ENCODE measurements around the gene OTUD6A. TPM values are rescaled to one million over a fixed set of nuclear protein-coding genes. Genes with fewer than 3 reads are reported as not detected.

Gene OTUD6A
- total RNA-seq, 1 experiment from 2014 or later, result not detected

DNA sequence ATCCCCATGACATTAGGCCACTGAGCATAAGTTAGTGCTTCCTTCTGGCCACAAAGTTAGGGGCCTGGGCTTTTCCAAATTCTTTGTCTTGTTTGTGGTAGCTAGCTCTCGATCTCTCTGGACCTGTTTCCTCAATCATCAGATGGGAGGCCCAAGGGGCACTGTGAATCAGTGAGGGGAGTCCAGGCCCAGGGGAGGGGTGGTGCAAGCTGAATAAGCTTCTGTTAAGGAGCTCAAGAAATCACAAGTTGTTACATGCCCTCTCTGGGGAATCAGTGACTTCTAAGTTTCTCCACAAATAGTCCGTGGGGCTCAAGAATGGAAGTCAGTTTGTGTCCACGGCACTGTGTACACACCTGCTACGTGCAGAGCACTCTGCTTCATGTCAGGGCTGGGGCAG, 27.6 kb upstream of the OTUD6A start:
- H3K9me3 ChIP-seq (ENCODE audit: control insufficient read depth in 1 of 2, insufficient read depth in 1 of 2, low read depth in 1 of 2, low read length in 2 of 2), result no peaks in the 10 kb centered on the region
- no peak overlapping the region for H3K4me2 ChIP-seq (ENCODE audit: low read length)
- DNase-seq (ENCODE audit: low read depth, low spot score) (no peak), ATAC-seq (no peak)
- H3K27ac ChIP-seq (ENCODE audit: low read depth, low read length), result no peak overlapping the region
- H3K27me3 ChIP-seq (ENCODE audit: insufficient read depth, low read length), result no peaks in the 10 kb centered on the region
- H3K9me2 ChIP-seq (ENCODE audit: insufficient read depth), result no peaks in the 10 kb centered on the region
- H3K36me3 ChIP-seq (ENCODE audit: control insufficient read depth in 1 of 2, insufficient read depth in 2 of 2, low read length in 2 of 2), result no peaks in the 10 kb centered on the region
- intact Hi-C loops (cut with micrococcal nuclease), result loop anchor here (5.0 kb wide), 1 partner anchor 417 kb away; the partner anchor contains the start of gene EDA
- no peak overlapping the region for H2AFZ ChIP-seq (ENCODE audit: low read depth, low read length, poor library complexity, severe bottlenecking)
- H3K4me3 ChIP-seq (replicated peaks in 1 of 2; ENCODE audit: low read depth in 1 of 2, low read length in 2 of 2), result no peak overlapping the region
- TF ChIP-seq, protein P1, sequence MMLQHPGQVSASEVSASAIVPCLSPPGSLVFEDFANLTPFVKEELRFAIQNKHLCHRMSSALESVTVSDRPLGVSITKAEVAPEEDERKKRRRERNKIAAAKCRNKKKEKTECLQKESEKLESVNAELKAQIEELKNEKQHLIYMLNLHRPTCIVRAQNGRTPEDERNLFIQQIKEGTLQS (IDR thresholded peaks at IDR 0.05), result no peak
- TF ChIP-seq, protein P2, sequence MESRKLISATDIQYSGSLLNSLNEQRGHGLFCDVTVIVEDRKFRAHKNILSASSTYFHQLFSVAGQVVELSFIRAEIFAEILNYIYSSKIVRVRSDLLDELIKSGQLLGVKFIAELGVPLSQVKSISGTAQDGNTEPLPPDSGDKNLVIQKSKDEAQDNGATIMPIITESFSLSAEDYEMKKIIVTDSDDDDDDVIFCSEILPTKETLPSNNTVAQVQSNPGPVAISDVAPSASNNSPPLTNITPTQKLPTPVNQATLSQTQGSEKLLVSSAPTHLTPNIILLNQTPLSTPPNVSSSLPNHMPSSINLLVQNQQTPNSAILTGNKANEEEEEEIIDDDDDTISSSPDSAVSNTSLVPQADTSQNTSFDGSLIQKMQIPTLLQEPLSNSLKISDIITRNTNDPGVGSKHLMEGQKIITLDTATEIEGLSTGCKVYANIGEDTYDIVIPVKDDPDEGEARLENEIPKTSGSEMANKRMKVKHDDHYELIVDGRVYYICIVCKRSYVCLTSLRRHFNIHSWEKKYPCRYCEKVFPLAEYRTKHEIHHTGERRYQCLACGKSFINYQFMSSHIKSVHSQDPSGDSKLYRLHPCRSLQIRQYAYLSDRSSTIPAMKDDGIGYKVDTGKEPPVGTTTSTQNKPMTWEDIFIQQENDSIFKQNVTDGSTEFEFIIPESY (IDR thresholded peaks at IDR 0.05; ENCODE audit: extremely low read depth, insufficient replicate concordance, low read length), result no peak
- no peak for TF ChIP-seq SP1 (IDR thresholded peaks at IDR 0.05; ENCODE audit: low read depth)
- RAD21 ChIA-PET (ENCODE audit: low non-redundant PET in 1 of 2, low total read pairs in 2 of 2, uncharacterized antibody in 2 of 2, unreplicated experiment in 2 of 2), result no interaction called here
- H3K9ac ChIP-seq (ENCODE audit: low read length), result no peak overlapping the region
- CTCF ChIA-PET, result interaction anchor here (3.7 kb wide), 1 partner anchor 62 kb away, joined by 20 read pairs; no protein-coding TSS in a partner anchor
- no peaks in the 10 kb centered on the region for H3K4me1 ChIP-seq (ENCODE audit: control insufficient read depth in 1 of 2, insufficient read depth in 2 of 2, low read length in 2 of 2)
- POLR2A ChIA-PET, result no interaction called here
- H3K79me2 ChIP-seq (ENCODE audit: insufficient read depth, low read length), result no peaks in the 10 kb centered on the region
- no peaks in the 10 kb centered on the region for H4K20me1 ChIP-seq (ENCODE audit: insufficient read depth)
- no TSS peak for BruUV-seq (replicated peaks)

DNA sequence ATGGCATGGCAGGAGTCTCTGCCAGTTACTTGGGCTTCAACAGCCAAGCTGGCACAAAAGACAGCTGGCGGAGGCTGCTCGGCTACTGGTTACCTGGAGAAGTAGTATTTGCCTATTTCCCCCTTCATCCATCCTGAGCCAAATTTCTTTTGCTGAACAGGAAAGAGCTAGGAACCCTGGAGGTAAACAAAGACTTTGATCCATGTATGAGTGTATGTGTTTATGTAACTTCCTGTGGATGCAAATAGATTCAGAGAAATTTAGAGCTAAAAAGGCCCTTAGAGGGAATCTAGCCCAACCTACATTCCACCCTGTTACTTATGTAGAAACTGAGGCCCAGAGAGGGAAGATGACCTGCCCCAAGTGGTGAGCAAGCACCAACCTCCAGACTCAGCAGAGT, 23.7 kb upstream of the OTUD6A start:
- POLR2A ChIA-PET, result no interaction called here
- Histone ChIP-seq H4K20me1 (ENCODE audit: insufficient read depth) (no peaks in the 10 kb centered on the region), H3K4me2 (ENCODE audit: low read length) (no peak overlapping the region), H2AFZ (ENCODE audit: low read depth, low read length, poor library complexity, severe bottlenecking) (no peak overlapping the region), H3K4me1 (ENCODE audit: control insufficient read depth in 1 of 2, insufficient read depth in 2 of 2, low read length in 2 of 2) (peaks cover 0 to 6% of the 10 kb centered on the region in 2 experiments; a peak in 1 of 4 replicates), H3K79me2 (ENCODE audit: insufficient read depth, low read length) (no peaks in the 10 kb centered on the region), H3K36me3 (ENCODE audit: control insufficient read depth in 1 of 2, insufficient read depth in 2 of 2, low read length in 2 of 2) (no peaks in the 10 kb centered on the region), H3K9me3 (ENCODE audit: control insufficient read depth in 1 of 2, insufficient read depth in 1 of 2, low read depth in 1 of 2, low read length in 2 of 2) (no peaks in the 10 kb centered on the region), H3K9me2 (ENCODE audit: insufficient read depth) (no peaks in the 10 kb centered on the region), H3K27me3 (ENCODE audit: insufficient read depth, low read length) (no peaks in the 10 kb centered on the region), H3K4me3 (replicated peaks in 1 of 2; ENCODE audit: low read depth in 1 of 2, low read length in 2 of 2) (no peak overlapping the region), H3K9ac (ENCODE audit: low read length) (no peak overlapping the region), H3K27ac (ENCODE audit: low read depth, low read length) (no peak overlapping the region)
- DNase-seq (ENCODE audit: low read depth, low spot score), result no peak
- TF ChIP-seq RAD21 (IDR thresholded peaks at IDR 0.05; ENCODE audit: low read depth), result no peak
- no peak for TF ChIP-seq TCF7L2 (IDR thresholded peaks at IDR 0.05; ENCODE audit: borderline replicate concordance, extremely low read depth, insufficient read depth, insufficient read length)
- TF ChIP-seq, protein P3, sequence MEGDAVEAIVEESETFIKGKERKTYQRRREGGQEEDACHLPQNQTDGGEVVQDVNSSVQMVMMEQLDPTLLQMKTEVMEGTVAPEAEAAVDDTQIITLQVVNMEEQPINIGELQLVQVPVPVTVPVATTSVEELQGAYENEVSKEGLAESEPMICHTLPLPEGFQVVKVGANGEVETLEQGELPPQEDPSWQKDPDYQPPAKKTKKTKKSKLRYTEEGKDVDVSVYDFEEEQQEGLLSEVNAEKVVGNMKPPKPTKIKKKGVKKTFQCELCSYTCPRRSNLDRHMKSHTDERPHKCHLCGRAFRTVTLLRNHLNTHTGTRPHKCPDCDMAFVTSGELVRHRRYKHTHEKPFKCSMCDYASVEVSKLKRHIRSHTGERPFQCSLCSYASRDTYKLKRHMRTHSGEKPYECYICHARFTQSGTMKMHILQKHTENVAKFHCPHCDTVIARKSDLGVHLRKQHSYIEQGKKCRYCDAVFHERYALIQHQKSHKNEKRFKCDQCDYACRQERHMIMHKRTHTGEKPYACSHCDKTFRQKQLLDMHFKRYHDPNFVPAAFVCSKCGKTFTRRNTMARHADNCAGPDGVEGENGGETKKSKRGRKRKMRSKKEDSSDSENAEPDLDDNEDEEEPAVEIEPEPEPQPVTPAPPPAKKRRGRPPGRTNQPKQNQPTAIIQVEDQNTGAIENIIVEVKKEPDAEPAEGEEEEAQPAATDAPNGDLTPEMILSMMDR (IDR thresholded peaks at IDR 0.05 in 2 of 3, conservative IDR thresholded peaks at IDR 0.05 in 1 of 3; ENCODE audit: borderline replicate concordance in 1 of 3, insufficient read depth in 1 of 3, low read depth in 2 of 3, low read length in 2 of 3), result no peak
- TF ChIP-seq SRF (IDR thresholded peaks at IDR 0.05; ENCODE audit: low read depth), result no peak
- TF ChIP-seq CEBPB (IDR thresholded peaks at IDR 0.05; ENCODE audit: low read depth), result no peak
- no peak for TF ChIP-seq ZFX (IDR thresholded peaks at IDR 0.05)
- TF ChIP-seq SIN3A (IDR thresholded peaks at IDR 0.05; ENCODE audit: low read depth), result no peak
- CTCF ChIA-PET, result interaction anchor here (1.3 kb wide), 1 partner anchor 8 kb away, joined by 4 read pairs; no protein-coding TSS in a partner anchor
- ATAC-seq, result no peak
- RAD21 ChIA-PET (ENCODE audit: low non-redundant PET in 1 of 2, low total read pairs in 2 of 2, uncharacterized antibody in 2 of 2, unreplicated experiment in 2 of 2), result no interaction called here
- no TSS peak for BruUV-seq (replicated peaks)
- intact Hi-C loops (cut with micrococcal nuclease), result no loop called here

Measured in HCT116 (cell line).